WTC11 (cell line): Measurements from ENCODE around the gene RPTN. TPM values are rescaled to one million over a fixed set of nuclear protein-coding genes. Genes with fewer than 3 reads are reported as not detected.
A peak's percentile ranks its signal among the peaks of the same experiment; 100 is the strongest.

ENCODE experiments used
- CREM ChIP-seq: sonication (generic); formaldehyde crosslinking; IDR thresholded peaks from 2 replicates; pipeline ENCODE4 v1.8.1; 2022; ENCODE audit warnings: mild to moderate bottlenecking, missing genetic modification reagents, moderate library complexity
- EMX1 ChIP-seq: fragments of 250-450 bp; sonication (Bioruptor Pico); IDR thresholded peaks from 2 replicates; pipeline ENCODE4 v1.8.0; 2021; ENCODE audit warnings: mild to moderate bottlenecking
- FOXP1 ChIP-seq: sonication (generic); formaldehyde crosslinking; IDR thresholded peaks from 2 replicates; pipeline ENCODE4 v1.8.0; 2022; ENCODE audit warnings: missing genetic modification reagents, mild to moderate bottlenecking, moderate library complexity, borderline replicate concordance
- KAT7 ChIP-seq: sonication (generic); formaldehyde crosslinking; IDR thresholded peaks from 2 replicates; pipeline ENCODE4 v1.8.1; 2023; ENCODE audit warnings: missing genetic modification reagents, mild to moderate bottlenecking, borderline replicate concordance
- MXD4 ChIP-seq: fragments of 250-450 bp; sonication (Bioruptor Pico); IDR thresholded peaks from 2 replicates; pipeline ENCODE4 v1.8.0; 2021; ENCODE audit warnings: mild to moderate bottlenecking, moderate library complexity, borderline replicate concordance
- NFYB ChIP-seq: sonication (generic); formaldehyde crosslinking; conservative IDR thresholded peaks from 2 replicates; pipeline ENCODE4 v1.8.0; 2022; ENCODE audit warnings: low read depth, missing genetic modification reagents
- NR2C2 ChIP-seq: sonication (generic); formaldehyde crosslinking; IDR thresholded peaks from 2 replicates; pipeline ENCODE4 v1.8.0; 2022; ENCODE audit warnings: mild to moderate bottlenecking, missing genetic modification reagents
- NR3C1 ChIP-seq: sonication (generic); formaldehyde crosslinking; conservative IDR thresholded peaks from 2 replicates; pipeline ENCODE4 v1.8.1; 2023; ENCODE audit warnings: low read depth, mild to moderate bottlenecking, missing genetic modification reagents
- OVOL2 ChIP-seq: fragments of 250-450 bp; sonication (Bioruptor Pico); IDR thresholded peaks from 2 replicates; pipeline ENCODE4 v1.9.0; 2021; ENCODE audit warnings: mild to moderate bottlenecking, borderline replicate concordance
- PRRX2 ChIP-seq: fragments of 250-450 bp; sonication (Bioruptor Pico); IDR thresholded peaks from 2 replicates; pipeline ENCODE4 v1.8.0; 2021; ENCODE audit warnings: mild to moderate bottlenecking
- RORB ChIP-seq: fragments of 250-450 bp; sonication (Bioruptor Pico); IDR thresholded peaks from 2 replicates; pipeline ENCODE4 v1.9.0; 2021; ENCODE audit warnings: mild to moderate bottlenecking
- SMAD3 ChIP-seq: sonication (generic); formaldehyde crosslinking; IDR thresholded peaks from 2 replicates; pipeline ENCODE4 v1.8.0; 2022; ENCODE audit warnings: missing genetic modification reagents, mild to moderate bottlenecking, borderline replicate concordance
- SMAD4 ChIP-seq: sonication (generic); formaldehyde crosslinking; IDR thresholded peaks from 2 replicates; pipeline ENCODE4 v1.8.0; 2022; ENCODE audit warnings: mild to moderate bottlenecking, missing genetic modification reagents
- TEAD1 ChIP-seq: sonication (generic); formaldehyde crosslinking; IDR thresholded peaks from 2 replicates; pipeline ENCODE4 v1.8.0; 2022; ENCODE audit warnings: mild to moderate bottlenecking, missing genetic modification reagents
- TP53 ChIP-seq: sonication (generic); formaldehyde crosslinking; IDR thresholded peaks from 2 replicates; pipeline ENCODE4 v1.8.1; 2023; ENCODE audit warnings: mild to moderate bottlenecking, missing genetic modification reagents
- ZBTB21 ChIP-seq: sonication (generic); formaldehyde crosslinking; IDR thresholded peaks from 2 replicates; pipeline ENCODE4 v1.8.1; 2023; ENCODE audit warnings: mild to moderate bottlenecking, missing genetic modification reagents, borderline replicate concordance
- ZNF138 ChIP-seq: sonication (generic); formaldehyde crosslinking; conservative IDR thresholded peaks from 2 replicates; pipeline ENCODE4 v1.8.1; 2022; ENCODE audit warnings: mild to moderate bottlenecking, moderate library complexity, missing genetic modification reagents
- ZNF219 ChIP-seq: sonication (generic); formaldehyde crosslinking; IDR thresholded peaks from 2 replicates; pipeline ENCODE4 v1.8.0; 2023; ENCODE audit warnings: missing genetic modification reagents, mild to moderate bottlenecking, borderline replicate concordance
- ZNF263 ChIP-seq: sonication (generic); formaldehyde crosslinking; IDR thresholded peaks from 2 replicates; pipeline ENCODE4 v1.8.1; 2022; ENCODE audit warnings: low read depth, mild to moderate bottlenecking, moderate library complexity, missing genetic modification reagents
- ZNF416 ChIP-seq: fragments of 250-450 bp; sonication (Bioruptor Pico); IDR thresholded peaks from 2 replicates; pipeline ENCODE4 v1.9.0; 2021; ENCODE audit warnings: mild to moderate bottlenecking, inconsistent platforms
- total RNA-seq: library from RNA; stranded (reverse); gene quantifications from 3 replicates; pipeline ENCODE4 v1.2.3, GENCODE V29; 2021
- TF ChIP-seq, protein P1 (sequence below): sonication (generic); formaldehyde crosslinking; IDR thresholded peaks from 2 replicates; pipeline ENCODE4 v1.8.1; 2023; ENCODE audit warnings: mild to moderate bottlenecking, moderate library complexity, missing genetic modification reagents
- TF ChIP-seq, protein P2 (sequence below): fragments of 200-600 bp; IDR thresholded peaks from 2 replicates; pipeline ENCODE4 v1.8.0; 2022; ENCODE audit warnings: antibody characterized with exemption
- TF ChIP-seq, protein P3 (sequence below): sonication (generic); formaldehyde crosslinking; IDR thresholded peaks from 2 replicates; pipeline ENCODE4 v1.8.1; 2022; ENCODE audit warnings: mild to moderate bottlenecking, moderate library complexity, missing genetic modification reagents
- TF ChIP-seq, protein P4 (sequence below): sonication (generic); formaldehyde crosslinking; IDR thresholded peaks from 2 replicates; pipeline ENCODE4 v1.8.0; 2022; ENCODE audit warnings: mild to moderate bottlenecking, missing genetic modification reagents
- TF ChIP-seq, protein P5 (sequence below): sonication (generic); formaldehyde crosslinking; IDR thresholded peaks from 2 replicates; pipeline ENCODE4 v1.8.1; 2023; ENCODE audit warnings: mild to moderate bottlenecking, missing genetic modification reagents
- TF ChIP-seq, protein P6 (sequence below): sonication (generic); formaldehyde crosslinking; IDR thresholded peaks from 2 replicates; pipeline ENCODE4 v1.8.1; 2022; ENCODE audit warnings: missing genetic modification reagents, borderline replicate concordance
- TF ChIP-seq, protein P7 (sequence below): sonication (generic); formaldehyde crosslinking; IDR thresholded peaks from 2 replicates; pipeline ENCODE4 v1.8.0; 2022; ENCODE audit warnings: mild to moderate bottlenecking, missing genetic modification reagents
- TF ChIP-seq, protein P8 (sequence below): fragments of 250-450 bp; sonication (Bioruptor Pico); IDR thresholded peaks from 2 replicates; pipeline ENCODE4 v1.9.0; 2021; ENCODE audit warnings: mild to moderate bottlenecking, borderline replicate concordance

Gene RPTN
- total RNA-seq, 1 experiment from 2014 or later: not detected

DNA sequence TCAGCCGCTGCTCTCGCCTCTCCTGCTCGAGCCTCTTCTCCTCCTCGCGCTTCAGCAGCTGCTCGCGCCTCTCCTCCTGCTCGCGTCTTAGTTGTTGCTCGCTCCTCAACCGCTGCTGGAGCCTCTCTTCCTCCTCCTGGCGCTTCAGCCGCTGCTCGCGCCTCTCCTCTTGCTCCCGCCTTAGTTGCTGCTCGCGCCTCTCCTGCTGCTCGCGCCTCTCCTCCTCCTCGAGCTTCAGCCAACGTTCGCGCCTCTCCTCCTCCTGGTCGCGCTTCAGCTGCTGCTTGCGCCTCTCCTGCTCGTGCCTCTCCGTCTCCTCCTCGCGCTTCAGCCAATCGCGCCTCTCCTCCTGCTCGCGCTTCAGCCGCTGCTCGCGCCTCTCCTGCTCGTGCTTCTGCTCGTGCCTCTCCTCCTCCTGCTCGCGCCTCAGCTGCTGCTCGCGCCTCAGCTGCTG is 47.5 kb downstream of the RPTN start (continued):
- TF ChIP-seq MXD4 (no peak), ZNF138 (peak; percentile 48; the same call in 1 of the 2 replicates), KAT7 (CRISPR knock-in tag) (peak; percentile 90), NR3C1 (CRISPR knock-in tag) (peak; percentile 89; the same call in 1 of the 2 replicates), TEAD1 (CRISPR knock-in tag) (peak; percentile 97), SMAD4 (CRISPR knock-in tag) (peak; percentile 74), FOXP1 (CRISPR knock-in tag) (peak; percentile 99), NFYB (CRISPR knock-in tag) (no peak; the same call in 1 of the 2 replicates), EMX1 (CRISPR knock-in tag) (no peak), ZNF263 (CRISPR knock-in tag) (peak; percentile 64; the same call in 1 of the 2 replicates), CREM (CRISPR knock-in tag) (peak; percentile 45; the same call in 1 of the 2 replicates), ZNF219 (CRISPR knock-in tag) (peak; percentile 93; the same call in 1 of the 2 replicates), OVOL2 (CRISPR knock-in tag) (no peak), ZNF416 (CRISPR knock-in tag) (no peak), SMAD3 (CRISPR knock-in tag) (no peak; the same call in 1 of the 2 replicates), RORB (CRISPR knock-in tag) (no peak), ZBTB21 (peak; percentile 90; the same call in 1 of the 2 replicates), TP53 (peak; percentile 99), PRRX2 (CRISPR knock-in tag) (no peak), NR2C2 (peak; percentile 68; the same call in 1 of the 2 replicates)
- TF ChIP-seq, protein P1, sequence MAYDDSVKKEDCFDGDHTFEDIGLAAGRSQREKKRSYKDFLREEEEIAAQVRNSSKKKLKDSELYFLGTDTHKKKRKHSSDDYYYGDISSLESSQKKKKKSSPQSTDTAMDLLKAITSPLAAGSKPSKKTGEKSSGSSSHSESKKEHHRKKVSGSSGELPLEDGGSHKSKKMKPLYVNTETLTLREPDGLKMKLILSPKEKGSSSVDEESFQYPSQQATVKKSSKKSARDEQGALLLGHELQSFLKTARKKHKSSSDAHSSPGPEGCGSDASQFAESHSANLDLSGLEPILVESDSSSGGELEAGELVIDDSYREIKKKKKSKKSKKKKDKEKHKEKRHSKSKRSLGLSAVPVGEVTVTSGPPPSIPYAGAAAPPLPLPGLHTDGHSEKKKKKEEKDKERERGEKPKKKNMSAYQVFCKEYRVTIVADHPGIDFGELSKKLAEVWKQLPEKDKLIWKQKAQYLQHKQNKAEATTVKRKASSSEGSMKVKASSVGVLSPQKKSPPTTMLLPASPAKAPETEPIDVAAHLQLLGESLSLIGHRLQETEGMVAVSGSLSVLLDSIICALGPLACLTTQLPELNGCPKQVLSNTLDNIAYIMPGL (CRISPR knock-in tag): no peak
- TF ChIP-seq, protein P2, sequence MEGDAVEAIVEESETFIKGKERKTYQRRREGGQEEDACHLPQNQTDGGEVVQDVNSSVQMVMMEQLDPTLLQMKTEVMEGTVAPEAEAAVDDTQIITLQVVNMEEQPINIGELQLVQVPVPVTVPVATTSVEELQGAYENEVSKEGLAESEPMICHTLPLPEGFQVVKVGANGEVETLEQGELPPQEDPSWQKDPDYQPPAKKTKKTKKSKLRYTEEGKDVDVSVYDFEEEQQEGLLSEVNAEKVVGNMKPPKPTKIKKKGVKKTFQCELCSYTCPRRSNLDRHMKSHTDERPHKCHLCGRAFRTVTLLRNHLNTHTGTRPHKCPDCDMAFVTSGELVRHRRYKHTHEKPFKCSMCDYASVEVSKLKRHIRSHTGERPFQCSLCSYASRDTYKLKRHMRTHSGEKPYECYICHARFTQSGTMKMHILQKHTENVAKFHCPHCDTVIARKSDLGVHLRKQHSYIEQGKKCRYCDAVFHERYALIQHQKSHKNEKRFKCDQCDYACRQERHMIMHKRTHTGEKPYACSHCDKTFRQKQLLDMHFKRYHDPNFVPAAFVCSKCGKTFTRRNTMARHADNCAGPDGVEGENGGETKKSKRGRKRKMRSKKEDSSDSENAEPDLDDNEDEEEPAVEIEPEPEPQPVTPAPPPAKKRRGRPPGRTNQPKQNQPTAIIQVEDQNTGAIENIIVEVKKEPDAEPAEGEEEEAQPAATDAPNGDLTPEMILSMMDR: no peak
- TF ChIP-seq, protein P3, sequence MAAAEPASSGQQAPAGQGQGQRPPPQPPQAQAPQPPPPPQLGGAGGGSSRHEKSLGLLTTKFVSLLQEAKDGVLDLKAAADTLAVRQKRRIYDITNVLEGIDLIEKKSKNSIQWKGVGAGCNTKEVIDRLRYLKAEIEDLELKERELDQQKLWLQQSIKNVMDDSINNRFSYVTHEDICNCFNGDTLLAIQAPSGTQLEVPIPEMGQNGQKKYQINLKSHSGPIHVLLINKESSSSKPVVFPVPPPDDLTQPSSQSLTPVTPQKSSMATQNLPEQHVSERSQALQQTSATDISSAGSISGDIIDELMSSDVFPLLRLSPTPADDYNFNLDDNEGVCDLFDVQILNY (CRISPR knock-in tag): peak; percentile 94
- TF ChIP-seq, protein P4, sequence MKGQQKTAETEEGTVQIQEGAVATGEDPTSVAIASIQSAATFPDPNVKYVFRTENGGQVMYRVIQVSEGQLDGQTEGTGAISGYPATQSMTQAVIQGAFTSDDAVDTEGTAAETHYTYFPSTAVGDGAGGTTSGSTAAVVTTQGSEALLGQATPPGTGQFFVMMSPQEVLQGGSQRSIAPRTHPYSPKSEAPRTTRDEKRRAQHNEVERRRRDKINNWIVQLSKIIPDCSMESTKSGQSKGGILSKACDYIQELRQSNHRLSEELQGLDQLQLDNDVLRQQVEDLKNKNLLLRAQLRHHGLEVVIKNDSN (CRISPR knock-in tag): peak; percentile 80; the same call in 1 of the 2 replicates
- TF ChIP-seq, protein P5, sequence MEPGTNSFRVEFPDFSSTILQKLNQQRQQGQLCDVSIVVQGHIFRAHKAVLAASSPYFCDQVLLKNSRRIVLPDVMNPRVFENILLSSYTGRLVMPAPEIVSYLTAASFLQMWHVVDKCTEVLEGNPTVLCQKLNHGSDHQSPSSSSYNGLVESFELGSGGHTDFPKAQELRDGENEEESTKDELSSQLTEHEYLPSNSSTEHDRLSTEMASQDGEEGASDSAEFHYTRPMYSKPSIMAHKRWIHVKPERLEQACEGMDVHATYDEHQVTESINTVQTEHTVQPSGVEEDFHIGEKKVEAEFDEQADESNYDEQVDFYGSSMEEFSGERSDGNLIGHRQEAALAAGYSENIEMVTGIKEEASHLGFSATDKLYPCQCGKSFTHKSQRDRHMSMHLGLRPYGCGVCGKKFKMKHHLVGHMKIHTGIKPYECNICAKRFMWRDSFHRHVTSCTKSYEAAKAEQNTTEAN (CRISPR knock-in tag): peak; percentile 90
- TF ChIP-seq, protein P6, sequence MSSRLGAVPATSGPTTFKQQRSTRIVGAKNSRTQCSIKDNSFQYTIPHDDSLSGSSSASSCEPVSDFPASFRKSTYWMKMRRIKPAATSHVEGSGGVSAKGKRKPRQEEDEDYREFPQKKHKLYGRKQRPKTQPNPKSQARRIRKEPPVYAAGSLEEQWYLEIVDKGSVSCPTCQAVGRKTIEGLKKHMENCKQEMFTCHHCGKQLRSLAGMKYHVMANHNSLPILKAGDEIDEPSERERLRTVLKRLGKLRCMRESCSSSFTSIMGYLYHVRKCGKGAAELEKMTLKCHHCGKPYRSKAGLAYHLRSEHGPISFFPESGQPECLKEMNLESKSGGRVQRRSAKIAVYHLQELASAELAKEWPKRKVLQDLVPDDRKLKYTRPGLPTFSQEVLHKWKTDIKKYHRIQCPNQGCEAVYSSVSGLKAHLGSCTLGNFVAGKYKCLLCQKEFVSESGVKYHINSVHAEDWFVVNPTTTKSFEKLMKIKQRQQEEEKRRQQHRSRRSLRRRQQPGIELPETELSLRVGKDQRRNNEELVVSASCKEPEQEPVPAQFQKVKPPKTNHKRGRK (CRISPR knock-in tag): peak; percentile 36; the same call in 1 of the 2 replicates
- TF ChIP-seq, protein P7, sequence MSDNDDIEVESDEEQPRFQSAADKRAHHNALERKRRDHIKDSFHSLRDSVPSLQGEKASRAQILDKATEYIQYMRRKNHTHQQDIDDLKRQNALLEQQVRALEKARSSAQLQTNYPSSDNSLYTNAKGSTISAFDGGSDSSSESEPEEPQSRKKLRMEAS (CRISPR knock-in tag): peak; percentile 96
- TF ChIP-seq, protein P8, sequence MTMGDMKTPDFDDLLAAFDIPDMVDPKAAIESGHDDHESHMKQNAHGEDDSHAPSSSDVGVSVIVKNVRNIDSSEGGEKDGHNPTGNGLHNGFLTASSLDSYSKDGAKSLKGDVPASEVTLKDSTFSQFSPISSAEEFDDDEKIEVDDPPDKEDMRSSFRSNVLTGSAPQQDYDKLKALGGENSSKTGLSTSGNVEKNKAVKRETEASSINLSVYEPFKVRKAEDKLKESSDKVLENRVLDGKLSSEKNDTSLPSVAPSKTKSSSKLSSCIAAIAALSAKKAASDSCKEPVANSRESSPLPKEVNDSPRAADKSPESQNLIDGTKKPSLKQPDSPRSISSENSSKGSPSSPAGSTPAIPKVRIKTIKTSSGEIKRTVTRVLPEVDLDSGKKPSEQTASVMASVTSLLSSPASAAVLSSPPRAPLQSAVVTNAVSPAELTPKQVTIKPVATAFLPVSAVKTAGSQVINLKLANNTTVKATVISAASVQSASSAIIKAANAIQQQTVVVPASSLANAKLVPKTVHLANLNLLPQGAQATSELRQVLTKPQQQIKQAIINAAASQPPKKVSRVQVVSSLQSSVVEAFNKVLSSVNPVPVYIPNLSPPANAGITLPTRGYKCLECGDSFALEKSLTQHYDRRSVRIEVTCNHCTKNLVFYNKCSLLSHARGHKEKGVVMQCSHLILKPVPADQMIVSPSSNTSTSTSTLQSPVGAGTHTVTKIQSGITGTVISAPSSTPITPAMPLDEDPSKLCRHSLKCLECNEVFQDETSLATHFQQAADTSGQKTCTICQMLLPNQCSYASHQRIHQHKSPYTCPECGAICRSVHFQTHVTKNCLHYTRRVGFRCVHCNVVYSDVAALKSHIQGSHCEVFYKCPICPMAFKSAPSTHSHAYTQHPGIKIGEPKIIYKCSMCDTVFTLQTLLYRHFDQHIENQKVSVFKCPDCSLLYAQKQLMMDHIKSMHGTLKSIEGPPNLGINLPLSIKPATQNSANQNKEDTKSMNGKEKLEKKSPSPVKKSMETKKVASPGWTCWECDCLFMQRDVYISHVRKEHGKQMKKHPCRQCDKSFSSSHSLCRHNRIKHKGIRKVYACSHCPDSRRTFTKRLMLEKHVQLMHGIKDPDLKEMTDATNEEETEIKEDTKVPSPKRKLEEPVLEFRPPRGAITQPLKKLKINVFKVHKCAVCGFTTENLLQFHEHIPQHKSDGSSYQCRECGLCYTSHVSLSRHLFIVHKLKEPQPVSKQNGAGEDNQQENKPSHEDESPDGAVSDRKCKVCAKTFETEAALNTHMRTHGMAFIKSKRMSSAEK: no peak
